ENCODE results near the gene C16orf87.

C16orf87 gene

GRCh38 chr16:46828943-46829342 is 2.0 kb downstream of the C16orf87 start:
- H3K4me3 ChIP-seq (ENCODE audit: insufficient read length, low read depth): no peak overlapping the region
- no peak for TF ChIP-seq ZNF274 (IDR thresholded peaks at IDR 0.05; ENCODE audit: low read depth, low read length)
- TF ChIP-seq YY1 (IDR thresholded peaks at IDR 0.05; ENCODE audit: insufficient read depth, insufficient read length): no peak
- TF ChIP-seq SUZ12 (IDR thresholded peaks at IDR 0.05; ENCODE audit: extremely low read depth, insufficient read depth, insufficient read length): no peak
- H3K9ac ChIP-seq (ENCODE audit: insufficient read length, low read depth): no peak overlapping the region

GRCh38 chr16:46828292-46828691 is 2.7 kb downstream of the C16orf87 start:
- H3K9me3 ChIP-seq (ENCODE audit: insufficient read depth, low read length): no peaks in the 10 kb centered on the region
- TF ChIP-seq ZNF274 (IDR thresholded peaks at IDR 0.05; ENCODE audit: low read depth, low read length): no peak
- TF ChIP-seq YY1 (IDR thresholded peaks at IDR 0.05; ENCODE audit: insufficient read depth, insufficient read length): no peak
- no peak for TF ChIP-seq SUZ12 (IDR thresholded peaks at IDR 0.05; ENCODE audit: extremely low read depth, insufficient read depth, insufficient read length)
- H3K27me3 ChIP-seq (ENCODE audit: insufficient read depth, insufficient read length): no peaks in the 10 kb centered on the region
- no peak overlapping the region for H3K4me3 ChIP-seq (ENCODE audit: insufficient read length, low read depth)
- no peaks in the 10 kb centered on the region for H3K4me1 ChIP-seq (ENCODE audit: insufficient read depth, insufficient read length)
- DNase-seq (ENCODE audit: low read depth, low spot score): no peak
- no peak overlapping the region for H3K9ac ChIP-seq (ENCODE audit: insufficient read length, low read depth)
- H3K36me3 ChIP-seq (ENCODE audit: insufficient read depth, insufficient read length, low read length): peaks cover 4% of the 10 kb centered on the region

More at GRCh38 chr16:46828943-46829342, 2.0 kb downstream of the C16orf87 start:
- Histone ChIP-seq H3K27me3 (ENCODE audit: insufficient read depth, insufficient read length) (no peaks in the 10 kb centered on the region), H3K36me3 (ENCODE audit: insufficient read depth, insufficient read length, low read length) (no peaks in the 10 kb centered on the region), H3K9me3 (ENCODE audit: insufficient read depth, low read length) (no peaks in the 10 kb centered on the region), H3K4me1 (ENCODE audit: insufficient read depth, insufficient read length) (no peaks in the 10 kb centered on the region)
- DNase-seq (ENCODE audit: low read depth, low spot score): no peak

- TF ChIP-seq YY1 (IDR thresholded peaks at IDR 0.05; ENCODE audit: insufficient read depth, insufficient read length) (no peak), ZNF274 (IDR thresholded peaks at IDR 0.05; ENCODE audit: low read depth, low read length) (no peak), SUZ12 (IDR thresholded peaks at IDR 0.05; ENCODE audit: extremely low read depth, insufficient read depth, insufficient read length) (no peak)
- Histone ChIP-seq H3K36me3 (ENCODE audit: insufficient read depth, insufficient read length, low read length) (peaks cover 11% of the 10 kb centered on the region), H3K27me3 (ENCODE audit: insufficient read depth, insufficient read length) (no peaks in the 10 kb centered on the region), H3K4me3 (ENCODE audit: insufficient read length, low read depth) (no peak overlapping the region), H3K9ac (ENCODE audit: insufficient read length, low read depth) (no peak overlapping the region), H3K4me1 (ENCODE audit: insufficient read depth, insufficient read length) (no peaks in the 10 kb centered on the region), H3K9me3 (ENCODE audit: insufficient read depth, low read length) (no peaks in the 10 kb centered on the region)
- DNase-seq (ENCODE audit: low read depth, low spot score): no peak
Measured at GRCh38 chr16:46826631-46827030, 4.3 kb downstream of the C16orf87 start.

- no peaks in the 10 kb centered on the region for H3K4me1 ChIP-seq (ENCODE audit: insufficient read depth, insufficient read length)
- no peaks in the 10 kb centered on the region for H3K9me3 ChIP-seq (ENCODE audit: insufficient read depth, low read length)
- H3K36me3 ChIP-seq (ENCODE audit: insufficient read depth, insufficient read length, low read length): peaks cover 14% of the 10 kb centered on the region
- H3K27me3 ChIP-seq (ENCODE audit: insufficient read depth, insufficient read length): no peaks in the 10 kb centered on the region
- H3K9ac ChIP-seq (ENCODE audit: insufficient read length, low read depth): no peak overlapping the region
- no peak for DNase-seq (ENCODE audit: low read depth, low spot score)
- no peak overlapping the region for H3K4me3 ChIP-seq (ENCODE audit: insufficient read length, low read depth)
- TF ChIP-seq YY1 (IDR thresholded peaks at IDR 0.05; ENCODE audit: insufficient read depth, insufficient read length): no peak
- TF ChIP-seq ZNF274 (IDR thresholded peaks at IDR 0.05; ENCODE audit: low read depth, low read length): no peak
- no peak for TF ChIP-seq SUZ12 (IDR thresholded peaks at IDR 0.05; ENCODE audit: extremely low read depth, insufficient read depth, insufficient read length)
Measured at GRCh38 chr16:46822270-46822669, 8.7 kb downstream of the C16orf87 start.

GRCh38 chr16:46817961-46818360 is 13.0 kb downstream of the C16orf87 start:
- no peaks in the 10 kb centered on the region for H3K4me1 ChIP-seq (ENCODE audit: insufficient read depth, insufficient read length)
- TF ChIP-seq SUZ12 (IDR thresholded peaks at IDR 0.05; ENCODE audit: extremely low read depth, insufficient read depth, insufficient read length) (no peak), ZNF274 (IDR thresholded peaks at IDR 0.05; ENCODE audit: low read depth, low read length) (no peak), YY1 (IDR thresholded peaks at IDR 0.05; ENCODE audit: insufficient read depth, insufficient read length) (no peak)
- no peaks in the 10 kb centered on the region for H3K27me3 ChIP-seq (ENCODE audit: insufficient read depth, insufficient read length)
- no peak overlapping the region for H3K9ac ChIP-seq (ENCODE audit: insufficient read length, low read depth)
- no peaks in the 10 kb centered on the region for H3K9me3 ChIP-seq (ENCODE audit: insufficient read depth, low read length)
- H3K36me3 ChIP-seq (ENCODE audit: insufficient read depth, insufficient read length, low read length): peaks cover 6% of the 10 kb centered on the region
- DNase-seq (ENCODE audit: low read depth, low spot score): no peak
- H3K4me3 ChIP-seq (ENCODE audit: insufficient read length, low read depth): no peak overlapping the region

GRCh38 chr16:46814790-46815189 is 16.2 kb downstream of the C16orf87 start:
- Histone ChIP-seq H3K4me3 (ENCODE audit: insufficient read length, low read depth) (no peak overlapping the region), H3K4me1 (ENCODE audit: insufficient read depth, insufficient read length) (no peaks in the 10 kb centered on the region), H3K36me3 (ENCODE audit: insufficient read depth, insufficient read length, low read length) (peaks cover 2% of the 10 kb centered on the region), H3K9me3 (ENCODE audit: insufficient read depth, low read length) (no peaks in the 10 kb centered on the region), H3K9ac (ENCODE audit: insufficient read length, low read depth) (no peak overlapping the region), H3K27me3 (ENCODE audit: insufficient read depth, insufficient read length) (no peaks in the 10 kb centered on the region)
- TF ChIP-seq ZNF274 (IDR thresholded peaks at IDR 0.05; ENCODE audit: low read depth, low read length) (no peak), SUZ12 (IDR thresholded peaks at IDR 0.05; ENCODE audit: extremely low read depth, insufficient read depth, insufficient read length) (no peak), YY1 (IDR thresholded peaks at IDR 0.05; ENCODE audit: insufficient read depth, insufficient read length) (no peak)
- DNase-seq (ENCODE audit: low read depth, low spot score): no peak

GRCh38 chr16:46813611-46814010 is 17.4 kb downstream of the C16orf87 start:
- H3K4me1 ChIP-seq (ENCODE audit: insufficient read depth, insufficient read length): no peaks in the 10 kb centered on the region
- no peak overlapping the region for H3K4me3 ChIP-seq (ENCODE audit: insufficient read length, low read depth)
- H3K9ac ChIP-seq (ENCODE audit: insufficient read length, low read depth): no peak overlapping the region
- no peaks in the 10 kb centered on the region for H3K36me3 ChIP-seq (ENCODE audit: insufficient read depth, insufficient read length, low read length)
- TF ChIP-seq SUZ12 (IDR thresholded peaks at IDR 0.05; ENCODE audit: extremely low read depth, insufficient read depth, insufficient read length): no peak
- TF ChIP-seq ZNF274 (IDR thresholded peaks at IDR 0.05; ENCODE audit: low read depth, low read length): no peak
- TF ChIP-seq YY1 (IDR thresholded peaks at IDR 0.05; ENCODE audit: insufficient read depth, insufficient read length): no peak
- DNase-seq (ENCODE audit: low read depth, low spot score): no peak
- H3K27me3 ChIP-seq (ENCODE audit: insufficient read depth, insufficient read length): no peaks in the 10 kb centered on the region
- no peaks in the 10 kb centered on the region for H3K9me3 ChIP-seq (ENCODE audit: insufficient read depth, low read length)
